Measurements from ENCODE around the gene NUFIP1. TPM values are rescaled to one million over a fixed set of nuclear protein-coding genes. Genes with fewer than 3 reads are reported as not detected.

NUFIP1 gene
- total RNA-seq, 1 experiment from 2014 or later: 17.1 TPM

DNA sequence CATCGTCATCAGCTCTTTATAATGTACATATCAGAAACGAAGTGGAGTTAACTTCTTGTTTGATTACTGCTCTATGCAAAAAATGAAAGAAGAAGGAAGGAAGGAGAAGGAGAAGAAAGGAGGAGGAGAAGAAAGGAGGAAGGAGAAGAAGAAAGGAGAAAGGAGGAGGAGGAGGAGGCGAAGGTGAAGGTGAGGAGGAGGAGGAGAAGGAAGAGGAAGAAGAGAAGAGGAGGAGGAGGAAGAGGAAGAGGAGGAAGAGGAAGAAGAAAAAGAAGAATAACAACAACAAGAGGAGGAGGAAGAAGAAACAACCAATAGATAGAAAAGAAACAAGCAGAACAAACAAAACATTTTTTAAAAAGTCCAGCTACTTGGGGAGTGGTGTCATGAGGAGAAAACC lies 13.1 kb downstream of the NUFIP1 start:
- no peak overlapping the region for H2AFZ ChIP-seq (ENCODE audit: low read length)
- no peak overlapping the region for H3K4me3 Mint-ChIP-seq
- H2BK20ac ChIP-seq (ENCODE audit: low read depth, low read length, poor library complexity, severe bottlenecking): no peak overlapping the region
- no peak overlapping the region for H3K9ac ChIP-seq (ENCODE audit: extremely low read depth, insufficient read length, low read length)
- H3K23ac ChIP-seq (ENCODE audit: insufficient read length, low read depth, low read length): no peak overlapping the region
- DNase-seq: no peak
- no peak overlapping the region for H3K18ac ChIP-seq (ENCODE audit: insufficient read length, low read depth, low read length)
- no peaks in the 10 kb centered on the region for H3K79me2 ChIP-seq (ENCODE audit: insufficient read depth, low read length)
- H3K4me1 Mint-ChIP-seq: peaks cover 8 to 11% of the 10 kb centered on the region in 2 experiments
- no peaks in the 10 kb centered on the region for H3K4me1 ChIP-seq (ENCODE audit: insufficient read depth, low read length)
- H3K9me3 ChIP-seq (ENCODE audit: control insufficient read depth, low read depth, low read length): no peaks in the 10 kb centered on the region
- no peaks in the 10 kb centered on the region for H3K79me1 ChIP-seq (ENCODE audit: insufficient read depth, low read depth, low read length, poor library complexity, severe bottlenecking)
- H4K8ac ChIP-seq (replicated peaks; ENCODE audit: insufficient read length, low read depth, low read length): no peak overlapping the region
- H4K5ac ChIP-seq (ENCODE audit: insufficient read length, low read depth, low read length): no peak overlapping the region
- no peaks in the 10 kb centered on the region for H3K23me2 ChIP-seq (ENCODE audit: insufficient read length, low read depth, low read length, poor library complexity, severe bottlenecking)
- H2BK12ac ChIP-seq (ENCODE audit: insufficient read length, low read depth, low read length): no peak overlapping the region
- no peak overlapping the region for H3K27ac Mint-ChIP-seq
- no peak overlapping the region for H2BK120ac ChIP-seq (ENCODE audit: low read depth, low read length, poor library complexity, severe bottlenecking)
- peaks cover 5 to 41% (median 37%) of the 10 kb centered on the region in 3 experiments; a peak in 6 of 7 replicates for H3K36me3 Mint-ChIP-seq (ENCODE audit: insufficient read depth in 1 of 3, low read depth in 3 of 3)
- H2BK15ac ChIP-seq (ENCODE audit: low read depth, low read length): no peak overlapping the region
- no peak overlapping the region for H2AK5ac ChIP-seq (ENCODE audit: insufficient read length, low read length)
- no peak overlapping the region for H3K4me2 ChIP-seq (ENCODE audit: insufficient read depth, insufficient read length, low read length)
- H2BK5ac ChIP-seq (ENCODE audit: insufficient read length, low read length): no peak overlapping the region
- no peak overlapping the region for H3K14ac ChIP-seq (ENCODE audit: insufficient read depth, low read length)
- H3K4ac ChIP-seq (ENCODE audit: low read depth, low read length): no peak overlapping the region
- no peak overlapping the region for H3K56ac ChIP-seq (ENCODE audit: insufficient read length, low read depth, low read length)
- no peak overlapping the region for H3K27ac ChIP-seq (ENCODE audit: insufficient read length, low read depth, low read length)
- WGBS (ENCODE audit: extremely low coverage, insufficient read length, low lambda C conversion rate): 75% methylated on average over 1 of the region's 3 CpGs
- H4K91ac ChIP-seq (ENCODE audit: insufficient read length, low read depth, low read length): no peak overlapping the region
- no peaks in the 10 kb centered on the region for H4K20me1 ChIP-seq (ENCODE audit: control insufficient read depth, insufficient read depth, insufficient read length)
- H3K27me3 Mint-ChIP-seq (ENCODE audit: low read depth): no peaks in the 10 kb centered on the region; the same call in 1 of the 2 replicates
- TF ChIP-seq CTCF (conservative IDR thresholded peaks at IDR 0.05): no peak
- H3K9me3 Mint-ChIP-seq: no peaks in the 10 kb centered on the region
- H3K27me3 ChIP-seq (ENCODE audit: insufficient read depth, low read length): no peaks in the 10 kb centered on the region
- no peak overlapping the region for H3T11ph ChIP-seq (ENCODE audit: low read length)
